HG03175 (cell line): ENCODE data around the gene MTMR2.
A peak's percentile ranks its signal among the peaks of the same experiment; 100 is the strongest.

Experiments used
- ATAC-seq: cut with Tn5 transposase; IDR thresholded peaks from one replicate; pipeline ENCODE4 v1.9.1; 2021; ENCODE audit warnings: mild to moderate bottlenecking, moderate library complexity; ENCODE audit not compliant: unreplicated experiment

Gene MTMR2

GRCh38 chr11:95923728-95924413 is at the start of gene MTMR2:
TSS of gene MTMR2 (minus strand) at chr11:95924107. CDS start at chr11:95923954, 153 bp downstream.
- ATAC-seq = peak; percentile 99

DNA sequence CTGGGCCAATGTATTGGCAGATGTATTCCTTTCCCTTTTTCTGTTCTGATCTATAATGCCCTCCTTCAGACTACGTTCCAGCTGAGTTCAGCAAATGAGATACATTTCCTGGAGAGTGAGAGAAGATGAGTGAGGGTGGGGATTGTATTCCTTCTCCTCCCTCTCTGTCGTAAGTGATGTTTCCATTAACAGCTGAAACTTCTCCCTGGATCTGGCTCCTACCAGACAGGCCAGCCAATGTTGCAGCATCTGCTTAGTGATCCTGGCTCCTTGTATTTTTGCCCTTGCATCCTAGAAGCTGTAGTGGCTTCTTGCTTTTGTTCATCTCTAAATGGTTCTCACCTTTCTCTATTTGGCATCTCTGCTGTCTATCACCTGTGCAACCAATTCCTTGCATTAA is 48.2 kb upstream of the MTMR2 start:
- no peak for ATAC-seq

- no peak for ATAC-seq
These were observed 44.7 kb upstream of the MTMR2 start for GRCh38 chr11:95968585-95968984.

- no peak for ATAC-seq
These were observed 40.4 kb upstream of the MTMR2 start for GRCh38 chr11:95964281-95964680.

GRCh38 chr11:95961758-95962157 is 37.9 kb upstream of the MTMR2 start:
- ATAC-seq = no peak

DNA sequence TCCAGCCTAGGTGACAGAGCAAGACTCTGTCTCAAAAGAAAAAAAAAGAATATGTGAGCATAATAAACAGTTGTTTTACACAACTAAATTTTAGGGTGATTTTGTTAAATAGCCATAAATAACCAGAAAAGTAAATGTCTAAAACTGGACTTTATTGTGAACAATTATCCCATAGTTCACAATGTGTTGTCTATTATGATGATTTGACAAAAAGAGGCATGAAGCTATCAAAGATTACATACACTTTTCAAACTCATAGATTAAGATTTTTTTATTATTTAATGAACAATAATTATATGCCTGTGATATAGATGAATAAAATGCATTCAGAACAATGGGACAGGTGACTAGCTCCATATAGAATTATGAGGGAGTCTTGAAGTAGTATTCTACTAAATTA is 27.0 kb upstream of the MTMR2 start:
- ATAC-seq = no peak

- ATAC-seq = no peak
These were observed 24.7 kb upstream of the MTMR2 start for GRCh38 chr11:95948637-95949036.

- no peak for ATAC-seq
These were observed 20.7 kb upstream of the MTMR2 start for GRCh38 chr11:95944623-95945022.

DNA sequence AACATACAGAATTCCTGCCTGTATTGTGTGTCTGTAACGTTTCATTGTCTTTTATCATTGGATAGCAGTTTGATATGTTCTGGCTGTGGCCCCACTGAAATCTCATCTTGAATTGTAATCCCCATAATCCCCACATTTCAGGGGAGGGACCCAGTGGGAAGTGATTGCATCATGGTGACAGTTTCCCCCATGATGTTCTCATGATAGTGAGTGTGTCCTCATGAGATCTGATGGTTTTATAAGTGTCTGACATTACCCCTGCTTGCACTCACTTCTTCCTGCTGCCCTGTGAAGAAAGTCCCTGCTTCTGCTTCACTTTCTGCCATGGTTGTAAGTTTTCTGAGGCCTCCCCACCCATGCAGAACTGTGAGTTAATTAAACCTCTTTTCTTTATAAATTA is 19.6 kb upstream of the MTMR2 start:
- ATAC-seq = no peak

DNA sequence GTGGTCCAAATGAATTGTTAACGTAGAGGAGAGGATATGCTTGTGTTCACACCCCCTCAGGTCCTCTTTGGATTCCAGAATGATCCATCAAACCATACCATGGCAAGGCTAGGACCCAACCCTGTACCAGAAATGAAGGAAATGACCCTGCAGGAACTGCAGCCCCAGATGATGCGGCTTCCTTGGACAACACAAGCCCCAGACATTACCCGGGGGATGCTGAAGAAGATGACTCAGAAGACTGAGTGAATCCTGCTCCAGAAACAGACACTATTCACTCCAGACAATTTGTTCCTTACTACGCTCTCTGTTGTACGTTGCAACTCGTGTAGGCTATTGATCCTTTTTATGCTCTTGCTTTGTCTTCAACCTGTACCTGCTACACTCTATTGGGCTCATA is 15.2 kb upstream of the MTMR2 start:
- no peak for ATAC-seq

DNA sequence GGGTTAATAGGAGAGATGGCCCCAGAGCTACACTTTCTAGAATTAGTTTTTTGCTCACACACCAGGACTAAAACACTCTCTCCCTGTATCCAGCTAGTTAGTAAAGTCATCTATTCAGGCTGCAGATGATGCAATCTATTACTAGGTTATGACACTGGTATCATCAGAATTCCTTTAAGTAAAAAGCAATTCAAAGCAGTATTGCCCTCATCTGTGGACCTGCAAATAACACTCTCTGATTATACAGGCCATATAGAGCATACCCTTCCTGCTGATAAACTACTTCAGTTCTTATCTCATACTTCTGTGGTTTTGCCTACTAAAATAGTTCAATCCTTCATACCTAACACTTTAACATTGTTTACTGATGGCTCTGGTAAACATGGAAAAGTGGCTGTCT is 13.5 kb upstream of the MTMR2 start:
- ATAC-seq = no peak

GRCh38 chr11:95933594-95933993 is 9.7 kb upstream of the MTMR2 start:
- no peak for ATAC-seq

DNA sequence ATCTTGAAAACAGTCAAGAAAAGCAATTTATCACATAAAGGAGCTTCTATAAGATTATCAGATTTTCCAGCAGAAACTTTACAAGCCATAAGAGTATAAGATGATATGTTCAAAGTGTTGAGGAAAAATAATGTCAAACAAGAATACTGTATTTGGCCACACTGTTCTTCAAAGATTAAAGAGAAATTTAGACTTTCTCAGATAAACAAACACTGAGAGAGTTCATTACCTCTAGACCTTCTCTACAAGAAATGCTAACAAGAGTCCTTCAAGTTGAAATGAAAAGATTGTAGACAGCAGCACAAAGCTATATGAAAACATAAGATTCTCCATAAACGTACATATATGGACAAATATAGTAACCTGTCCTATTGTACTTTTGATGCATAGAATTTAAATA is 8.0 kb upstream of the MTMR2 start:
- ATAC-seq = no peak

DNA sequence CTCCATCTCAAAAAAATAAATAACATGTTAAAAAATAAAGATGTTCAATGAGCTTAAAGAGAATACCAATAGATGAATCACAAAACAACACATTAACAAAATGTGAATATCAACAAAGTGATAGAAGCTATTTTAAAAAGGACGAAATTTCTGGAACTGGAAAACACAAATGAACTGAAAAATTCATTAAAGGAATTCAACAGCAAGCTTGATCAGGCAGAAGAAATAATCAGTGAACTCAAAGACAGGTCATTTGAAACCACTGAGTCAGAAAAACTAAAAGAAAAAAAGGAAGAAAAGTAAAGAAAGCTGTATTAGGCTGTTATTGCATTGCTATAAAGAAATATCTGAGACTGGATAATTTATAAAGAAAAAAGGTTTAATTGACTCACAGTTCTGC is 7.0 kb upstream of the MTMR2 start:
- no peak for ATAC-seq

DNA sequence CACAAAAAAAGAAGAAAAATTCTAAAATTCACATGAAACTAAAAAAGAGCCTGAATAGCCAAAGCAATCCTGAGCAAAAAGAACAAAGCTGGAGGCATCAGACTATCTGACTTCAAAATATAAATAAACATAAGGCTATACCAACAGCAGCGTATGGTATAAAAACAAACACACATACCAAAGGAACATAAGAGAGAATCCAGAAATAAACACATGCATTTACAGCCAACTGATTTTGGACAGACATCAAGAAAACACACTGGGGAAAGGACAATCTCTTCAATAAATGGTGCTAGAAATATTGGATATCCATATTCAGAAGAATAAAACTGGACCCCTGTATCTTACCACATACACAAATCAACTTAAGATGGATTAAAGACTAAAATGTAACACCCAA is 2.8 kb upstream of the MTMR2 start:
- ATAC-seq = no peak

DNA sequence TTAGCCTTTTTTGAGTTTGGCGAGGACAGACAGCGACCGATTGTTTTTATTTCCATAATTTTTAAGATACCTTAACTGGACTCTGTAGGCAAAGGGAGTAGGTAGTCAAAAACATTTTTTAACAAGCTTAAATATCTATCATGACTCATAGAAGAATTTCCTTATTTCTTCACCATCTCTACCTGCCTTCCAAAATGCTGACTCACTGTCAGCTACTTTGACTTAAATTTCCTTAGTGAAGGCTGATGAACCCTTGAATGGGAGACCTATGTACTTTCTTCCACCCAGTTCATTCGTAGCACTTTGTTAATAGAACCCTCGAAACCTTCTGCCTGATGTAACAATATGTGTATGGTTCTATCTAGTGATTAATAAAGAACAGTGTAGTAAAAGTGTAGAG is 1.1 kb upstream of the MTMR2 start:
- no peak for ATAC-seq

GRCh38 chr11:95924414-95924760 is 480 bp upstream of the MTMR2 start:
- ATAC-seq = peak; percentile 11

DNA sequence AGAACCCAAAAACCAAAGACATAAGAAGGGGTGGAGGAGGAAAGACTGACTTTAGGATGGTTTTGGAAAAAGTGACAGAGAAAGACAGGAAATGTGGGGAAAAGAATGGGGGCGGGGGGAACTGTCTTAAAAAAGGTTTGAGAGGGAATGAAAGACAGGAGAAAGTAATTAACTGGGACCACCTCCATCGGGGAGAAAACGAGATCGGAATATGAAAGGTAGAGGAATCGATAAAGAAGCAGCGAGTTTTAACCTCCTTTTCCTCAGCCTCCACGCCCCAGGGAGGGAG is 524 bp downstream of the MTMR2 start:
- ATAC-seq = no peak

GRCh38 chr11:95922536-95923438 is 1.1 kb downstream of the MTMR2 start:
- ATAC-seq = no peak

DNA sequence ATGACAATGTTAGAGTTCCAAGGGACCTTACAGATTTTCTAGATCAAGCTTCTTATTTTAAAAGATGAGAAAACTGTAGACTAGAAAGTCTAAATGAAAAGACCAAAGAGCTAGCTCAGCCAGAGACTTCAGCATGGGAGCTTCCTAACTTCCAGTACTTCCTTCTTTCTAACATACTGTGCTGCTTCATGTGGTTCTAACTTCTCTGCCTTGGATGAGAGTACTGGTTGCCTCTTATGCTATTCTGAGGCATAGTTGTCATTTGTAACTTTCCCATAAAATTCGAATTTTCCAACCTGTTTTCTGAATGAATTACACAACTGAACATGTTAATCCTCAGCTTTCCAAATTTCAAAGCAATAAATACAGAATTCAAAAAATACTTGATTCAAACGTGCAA is 1.8 kb downstream of the MTMR2 start:
- no peak for ATAC-seq

DNA sequence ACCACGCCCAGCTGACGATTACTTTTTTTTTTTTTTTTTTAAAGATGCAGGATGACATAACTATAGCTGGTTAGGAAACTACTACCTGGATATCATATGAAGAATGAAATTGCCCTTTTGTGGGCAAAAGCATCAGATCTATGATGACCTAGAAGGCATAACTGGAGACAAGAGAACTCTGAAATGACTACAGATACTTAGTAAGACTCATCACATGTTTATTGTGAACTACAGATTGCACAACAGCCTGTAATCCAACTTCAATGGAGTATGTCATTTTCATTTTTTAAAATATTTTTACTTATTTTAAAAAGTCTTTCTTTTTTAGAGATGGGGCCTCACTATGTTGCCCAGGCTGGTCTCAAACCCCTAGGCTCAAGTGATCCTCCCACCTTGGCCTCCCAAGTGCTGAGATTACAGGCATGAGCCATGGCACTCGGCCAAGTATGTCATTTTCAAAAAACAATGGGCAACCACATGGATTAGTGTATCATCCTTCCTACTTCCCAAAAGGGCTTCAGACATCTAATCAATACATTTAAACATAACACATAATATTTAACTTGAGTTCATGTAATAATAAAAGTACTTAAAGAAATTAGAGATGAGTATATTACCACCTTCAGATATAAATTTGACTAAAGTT is 3.3 kb downstream of the MTMR2 start:
- no peak for ATAC-seq

DNA sequence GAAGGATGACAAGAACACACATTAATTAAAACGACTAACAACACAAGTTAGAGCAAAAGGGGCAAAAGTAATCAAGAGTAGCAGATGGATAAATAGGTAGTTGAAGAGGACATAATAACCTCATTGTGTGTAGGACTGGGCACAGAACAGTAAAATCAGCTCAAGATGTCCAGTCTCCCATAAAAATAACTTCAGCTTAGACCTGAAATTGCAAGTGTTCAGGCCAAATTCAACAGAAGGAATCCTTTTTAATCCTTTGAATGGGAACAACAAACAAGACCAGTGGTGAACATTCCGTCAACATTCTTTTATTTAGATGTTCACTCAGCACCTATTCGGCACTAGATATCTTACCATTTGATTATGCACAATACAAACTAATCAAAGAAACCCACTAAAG is 4.4 kb downstream of the MTMR2 start:
- ATAC-seq = no peak
